Islet precursor cell (in vitro differentiated cells): ENCODE data around the gene COX6B1.
A peak's percentile ranks its signal among the peaks of the same experiment; 100 is the strongest.
"Not testable (repeated sequence)": the region's sequence is repeated elsewhere in the genome, so short reads cannot be mapped to it uniquely, and the experiment has no call there.

ENCODE experiments used
- DNase-seq: peaks from one replicate; pipeline ENCODE4 v3.0.0-alpha.2; 2018

Gene COX6B1

DNA sequence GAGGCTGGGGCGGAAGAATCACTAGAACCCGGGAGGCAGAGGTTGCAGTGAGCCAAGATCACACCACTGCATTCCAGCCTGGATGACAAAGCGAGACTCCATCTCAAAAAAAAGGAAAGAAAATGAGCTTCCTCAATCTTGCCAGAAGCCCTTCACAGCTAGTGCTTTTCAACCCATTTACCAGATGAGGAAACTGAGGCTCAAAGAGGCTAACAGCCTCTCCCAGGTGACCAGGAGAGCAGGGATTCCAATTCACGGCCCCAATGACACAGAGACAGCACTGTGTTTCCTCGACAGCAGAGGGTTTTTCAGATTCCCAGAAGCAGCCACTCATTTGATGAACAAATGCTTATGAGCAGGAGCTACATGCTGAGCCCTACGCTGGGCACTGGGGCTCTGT, 21.4 kb downstream of the COX6B1 start:
- no peak for DNase-seq

DNA sequence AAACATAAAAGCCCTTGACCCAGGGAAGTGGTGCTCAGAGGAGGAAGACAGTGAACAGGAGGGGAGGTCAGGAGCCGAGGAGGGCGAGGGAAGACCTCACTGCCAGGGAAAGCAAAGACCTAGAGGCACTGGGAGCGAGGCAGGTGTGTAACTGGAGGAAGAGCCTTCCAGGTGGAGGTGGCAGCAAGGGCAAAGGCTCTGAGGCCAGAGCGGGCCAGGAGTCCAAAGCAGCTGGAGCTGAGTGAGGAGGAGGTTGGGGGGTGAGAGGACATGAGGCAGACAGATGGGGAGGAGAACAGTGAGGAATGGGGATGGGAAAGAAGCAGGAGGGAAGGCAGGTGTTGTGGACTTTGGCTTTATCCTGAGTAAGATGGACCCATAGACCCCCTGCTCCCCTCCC, 21.9 kb downstream of the COX6B1 start:
- DNase-seq: no peak

DNA sequence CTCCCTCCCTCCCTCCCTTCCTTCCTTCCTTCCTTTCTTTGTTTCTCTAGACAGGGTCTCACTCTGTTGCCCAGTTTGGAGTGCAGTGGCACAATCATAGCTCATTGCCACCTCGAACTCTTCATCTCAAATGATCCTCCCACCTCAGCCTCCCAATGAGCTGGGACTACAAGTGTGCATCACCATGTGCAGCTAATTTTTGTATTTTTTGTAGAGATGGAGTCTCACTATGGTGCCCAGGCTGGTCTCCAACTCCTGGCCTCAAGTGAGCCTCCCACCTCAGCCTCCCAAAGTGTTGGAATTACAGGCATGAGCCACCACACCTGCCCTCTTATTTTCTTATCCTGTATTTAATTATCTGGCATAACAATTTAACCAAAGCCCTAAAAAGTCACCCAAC, 22.6 kb downstream of the COX6B1 start:
- DNase-seq: no peak

DNA sequence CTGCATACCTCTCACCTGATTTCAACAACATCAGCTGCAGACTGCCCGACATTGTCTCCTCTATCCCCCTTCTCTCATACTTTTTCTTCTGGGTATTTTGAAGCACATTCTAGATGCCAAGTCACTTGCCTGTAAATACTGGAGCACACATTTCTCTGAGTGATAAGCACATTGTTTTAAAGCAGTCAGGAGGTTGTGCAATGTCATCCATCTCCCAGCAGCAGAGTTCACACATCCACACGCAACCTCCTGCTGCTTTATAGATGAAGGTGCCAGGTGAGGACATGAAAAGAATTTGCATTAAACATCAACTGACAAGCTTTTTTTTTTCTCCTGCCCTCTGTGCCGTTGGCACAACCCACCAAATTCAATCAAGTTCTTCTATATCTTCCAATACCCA, 23.7 kb downstream of the COX6B1 start:
- DNase-seq: no peak

DNA sequence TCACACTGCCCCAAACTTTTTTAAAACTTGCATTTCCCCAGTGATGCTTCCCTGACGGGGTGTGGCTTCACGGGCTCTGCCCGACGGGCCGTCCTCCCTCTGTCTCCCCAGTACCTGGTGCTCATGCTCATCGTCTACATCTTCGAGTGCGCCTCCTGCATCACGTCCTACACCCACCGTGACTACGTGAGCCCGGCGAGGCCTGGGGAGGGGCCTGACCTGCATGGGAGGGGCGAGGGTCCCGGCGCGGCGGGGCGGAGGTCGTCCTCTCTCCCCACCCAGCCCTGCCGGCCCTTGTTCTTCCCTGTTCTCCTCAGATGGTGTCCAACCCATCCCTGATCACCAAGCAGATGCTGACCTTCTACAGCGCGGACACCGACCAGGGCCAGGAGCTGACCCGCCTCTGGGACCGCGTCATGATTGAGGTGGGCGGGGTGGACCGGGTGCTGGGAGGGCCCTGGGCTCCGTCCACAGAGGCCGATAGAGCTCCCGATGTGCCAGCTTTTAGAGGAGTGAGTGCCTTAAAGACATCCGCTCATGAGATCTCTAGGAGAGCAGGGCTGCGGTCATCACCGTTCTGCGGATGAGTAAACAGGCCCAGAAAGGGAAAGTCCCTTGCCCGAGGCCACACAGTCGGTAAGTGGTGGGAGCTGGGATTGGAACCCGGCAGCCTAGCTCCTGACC, 25.1 kb downstream of the COX6B1 start:
- peak; percentile 89 for DNase-seq

DNA sequence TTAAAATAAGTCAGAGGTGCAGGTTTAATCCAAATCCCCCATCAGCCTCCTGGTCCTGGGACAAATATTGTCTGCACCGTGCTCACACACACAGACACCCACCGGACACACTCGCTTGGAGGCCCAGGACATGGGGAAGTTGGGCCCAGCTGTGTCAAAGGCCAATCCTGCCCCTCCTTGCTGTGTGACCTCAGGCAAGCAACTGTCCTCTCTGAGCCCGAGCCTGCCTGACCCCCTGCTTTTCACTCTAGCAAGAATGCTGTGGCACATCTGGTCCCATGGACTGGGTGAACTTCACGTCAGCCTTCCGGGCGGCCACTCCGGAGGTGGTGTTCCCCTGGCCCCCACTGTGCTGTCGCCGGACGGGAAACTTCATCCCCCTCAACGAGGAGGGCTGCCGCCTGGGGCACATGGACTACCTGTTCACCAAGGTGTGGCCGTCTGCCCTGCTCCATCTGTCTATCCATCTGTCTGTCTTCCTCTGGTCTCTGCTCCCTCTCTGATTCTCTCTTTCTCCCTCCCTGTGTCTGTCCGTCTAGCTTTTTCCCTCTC, 27.5 kb downstream of the COX6B1 start:
- no peak for DNase-seq

DNA sequence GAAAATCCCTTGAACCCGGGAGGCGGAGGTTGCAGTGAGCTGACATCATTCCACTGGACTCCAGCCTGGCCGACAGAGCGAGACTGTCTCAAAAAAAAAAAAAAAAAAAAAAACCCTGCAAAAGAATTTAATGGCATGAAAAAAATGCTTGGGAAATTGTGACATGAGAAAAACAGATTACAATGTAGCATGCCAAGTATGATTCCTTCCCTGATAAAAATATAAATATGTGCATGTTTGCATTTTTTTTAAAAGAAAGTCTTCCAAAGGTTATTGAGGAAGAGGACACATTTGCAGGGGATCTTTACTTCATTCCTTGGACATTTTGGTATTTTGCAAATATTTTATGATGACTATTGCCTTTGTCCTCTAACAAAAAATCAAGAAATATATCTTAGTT, 41.7 kb downstream of the COX6B1 start:
- DNase-seq: no peak

DNA sequence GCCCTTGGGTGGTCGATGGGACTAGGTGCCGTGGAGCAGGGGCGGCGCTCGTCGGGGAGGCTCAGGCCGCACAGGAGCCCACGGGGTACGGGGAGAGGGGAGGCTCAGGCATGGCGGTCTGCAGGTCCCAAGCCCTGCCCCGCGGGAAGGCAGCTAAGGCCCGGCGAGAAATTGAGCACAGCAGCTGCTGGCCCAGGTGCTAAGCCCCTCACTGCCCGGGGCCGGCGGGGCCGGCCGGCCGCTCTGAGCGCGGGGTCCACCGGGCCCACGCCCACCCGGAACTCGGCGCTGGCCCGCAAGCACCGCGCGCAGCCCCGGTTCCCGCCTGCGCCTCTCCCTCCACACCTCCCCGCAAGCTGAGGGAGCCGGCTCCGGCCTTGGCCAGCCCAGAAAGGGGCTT, 43.0 kb downstream of the COX6B1 start:
- DNase-seq: not testable (repeated sequence)

DNA sequence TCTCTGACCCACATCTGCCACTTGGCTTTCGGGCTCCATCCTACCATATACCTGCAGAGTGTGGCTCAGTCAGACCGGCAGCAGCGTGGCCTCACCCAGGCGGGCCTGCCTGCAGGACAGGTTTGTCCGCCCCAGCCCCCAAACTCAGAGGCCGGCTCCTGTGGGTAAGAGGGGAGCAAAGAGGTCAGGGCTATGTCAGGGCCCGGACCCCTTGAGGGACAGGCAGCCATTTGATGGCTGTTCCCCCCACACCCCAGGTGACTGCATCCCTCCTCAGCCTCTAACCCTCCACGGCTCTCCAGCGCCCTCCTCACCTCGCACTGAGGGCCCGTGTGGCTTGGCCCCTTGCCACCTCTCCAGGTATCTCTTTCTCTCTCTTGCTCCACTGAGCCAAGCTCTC, 43.9 kb downstream of the COX6B1 start:
- no peak for DNase-seq

DNA sequence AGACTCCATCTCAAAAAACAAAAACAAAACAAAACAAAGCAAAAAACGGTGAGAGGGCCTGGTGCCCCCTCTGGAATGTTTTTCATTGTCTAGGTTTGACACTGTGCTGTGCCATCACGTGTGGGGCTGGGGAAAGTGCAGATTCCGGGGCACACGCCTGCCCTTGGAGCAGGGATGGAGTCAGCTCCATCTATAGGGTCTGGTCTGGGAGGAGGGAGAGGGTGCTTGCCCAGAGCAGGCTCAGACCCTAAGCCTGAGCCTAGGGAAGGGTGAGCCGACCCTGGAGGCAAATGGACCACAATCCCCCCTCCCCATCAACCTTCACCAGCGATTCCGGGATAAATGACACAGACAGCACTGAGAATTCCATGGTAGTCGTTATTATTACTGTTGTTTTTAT, 45.3 kb downstream of the COX6B1 start:
- no peak for DNase-seq

DNA sequence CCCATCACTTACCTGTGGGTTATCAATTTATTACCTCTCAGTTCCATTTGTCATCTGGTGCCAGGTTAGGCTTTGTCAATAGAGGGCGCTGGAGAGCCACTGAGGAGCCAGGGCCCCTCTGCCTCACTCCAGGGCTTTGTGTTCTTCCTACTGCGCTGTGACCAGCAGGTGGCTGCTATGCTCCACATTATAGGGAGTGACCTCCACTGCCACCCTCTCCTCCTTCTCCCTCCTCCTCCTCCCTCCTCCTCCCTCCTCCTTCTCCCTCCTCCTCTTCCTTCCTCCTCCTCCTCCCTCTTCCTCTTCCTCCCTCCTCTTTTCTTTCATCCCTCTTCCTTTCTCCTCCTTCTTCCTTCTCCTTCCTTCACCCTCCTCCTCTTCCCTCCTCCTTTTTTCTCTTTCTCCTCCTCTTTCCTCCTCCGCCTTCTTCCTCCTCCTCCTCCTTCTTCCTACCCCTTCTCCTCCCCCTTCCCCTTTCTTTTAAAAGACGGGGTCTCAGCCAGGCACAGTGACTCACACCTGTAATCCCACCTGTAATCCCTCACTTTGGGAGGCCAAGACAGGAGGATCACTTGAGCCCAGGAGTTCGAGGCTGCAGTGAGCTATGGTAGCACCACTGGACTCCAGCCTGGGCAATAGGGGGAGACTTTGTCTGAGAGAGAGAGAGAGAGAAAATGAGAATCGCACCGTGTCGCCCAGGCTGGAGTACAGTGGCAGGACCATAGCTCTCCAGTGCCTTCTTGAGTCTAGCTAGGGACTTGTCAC, 45.9 kb downstream of the COX6B1 start:
- DNase-seq: peak; percentile 92

DNA sequence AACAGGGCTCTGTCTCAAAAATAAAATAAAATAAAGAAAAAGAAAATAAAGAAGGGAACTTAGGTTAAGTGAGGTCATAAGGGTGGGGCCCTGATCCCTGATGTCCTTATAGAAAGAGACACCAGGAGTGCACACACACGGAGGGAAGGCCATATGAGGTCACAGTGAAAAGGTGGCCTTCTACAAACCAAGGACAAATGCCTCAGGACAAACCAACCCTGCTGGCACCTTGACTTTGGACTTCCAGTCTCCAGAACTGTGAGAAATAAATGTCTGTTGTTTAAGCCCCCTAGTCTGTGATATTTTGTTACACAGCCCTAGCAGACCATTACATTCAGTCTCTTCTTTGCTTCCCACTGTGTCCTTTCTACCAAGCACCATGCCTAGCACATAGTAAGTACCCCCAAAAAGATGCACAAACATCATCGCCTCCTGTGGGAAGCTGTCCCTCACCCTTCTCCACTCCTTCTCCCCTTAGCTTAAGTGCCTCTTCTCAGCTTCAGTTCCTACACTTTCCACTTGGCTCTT, 47.8 kb downstream of the COX6B1 start:
- DNase-seq: no peak

DNA sequence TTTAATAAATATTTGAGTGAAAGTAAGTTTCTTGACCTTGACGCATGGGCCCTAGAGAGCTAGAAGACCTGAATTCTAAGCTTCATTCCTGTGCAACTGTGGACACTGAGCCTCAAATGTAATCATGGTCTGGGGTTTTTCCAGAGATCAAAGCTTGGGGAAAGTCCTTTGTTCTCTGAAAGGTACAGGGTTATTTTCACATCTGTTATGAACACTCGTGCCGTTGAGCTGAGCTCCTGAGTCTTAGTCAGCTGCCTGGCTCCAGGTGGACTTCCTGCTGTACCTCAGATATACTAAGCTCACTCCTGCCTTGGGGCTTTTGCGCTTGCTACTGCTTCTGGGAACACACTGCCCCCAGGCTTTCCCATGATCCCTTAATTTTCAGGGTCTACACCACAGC, 48.7 kb downstream of the COX6B1 start:
- DNase-seq: no peak

DNA sequence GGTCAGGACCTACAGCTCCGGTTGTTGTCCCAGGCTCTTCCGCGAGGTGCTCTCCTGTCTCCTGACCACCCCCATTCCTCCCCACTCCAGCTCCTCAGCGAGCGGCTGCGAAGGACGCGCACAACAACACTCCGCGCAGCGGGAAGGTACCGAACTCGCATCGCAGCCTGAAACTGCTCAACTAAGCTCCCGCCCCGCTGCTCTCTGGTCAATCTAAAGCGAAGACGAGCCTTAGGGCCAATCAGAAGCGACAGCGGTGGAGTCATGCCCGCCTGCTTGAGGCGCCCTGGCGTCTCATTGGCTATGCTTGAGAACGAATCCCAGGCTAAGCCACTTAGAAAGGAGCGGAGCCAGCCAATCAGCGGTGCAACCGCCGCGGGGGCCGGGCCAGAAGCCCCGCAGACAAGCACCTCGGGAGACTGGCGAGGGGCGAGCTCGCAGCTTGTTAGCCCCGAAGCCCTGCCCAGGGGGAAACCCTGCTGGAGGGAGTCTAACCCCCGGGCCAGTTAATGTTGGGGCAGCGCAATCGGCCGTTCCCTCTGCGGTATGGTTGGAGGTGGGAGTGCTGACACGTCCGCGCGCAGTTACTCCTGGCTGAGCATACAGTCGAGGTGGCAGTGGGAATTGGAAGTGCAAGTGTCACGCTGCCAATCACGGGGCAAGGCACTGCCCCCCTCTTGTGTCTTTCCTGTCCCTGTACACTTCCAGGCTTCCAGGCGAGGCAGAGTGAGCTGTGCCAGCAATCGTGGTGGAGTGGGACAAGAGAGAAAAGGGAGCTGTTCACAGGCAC, 54.3 kb downstream of the COX6B1 start:
- DNase-seq: peak; percentile 99

DNA sequence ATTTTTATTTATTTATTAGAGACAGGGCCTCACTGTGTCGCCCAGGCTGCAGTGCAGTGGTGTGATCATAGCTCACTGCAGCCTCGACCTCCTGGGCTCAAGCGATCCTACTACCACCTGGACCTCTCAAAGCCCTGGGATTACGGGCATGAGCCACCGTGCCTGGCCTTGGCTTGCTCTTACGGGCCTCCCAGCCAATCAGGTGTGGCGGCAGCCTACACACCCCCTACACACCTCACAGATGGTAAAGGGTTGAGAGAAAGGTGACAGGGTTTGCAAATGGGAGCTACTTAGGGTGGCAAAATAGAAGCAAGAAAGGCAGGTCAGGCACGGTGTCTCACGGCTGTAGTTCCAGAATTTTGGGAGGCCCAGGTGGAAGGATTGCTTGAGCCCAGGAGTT, 55.2 kb downstream of the COX6B1 start:
- no peak for DNase-seq

DNA sequence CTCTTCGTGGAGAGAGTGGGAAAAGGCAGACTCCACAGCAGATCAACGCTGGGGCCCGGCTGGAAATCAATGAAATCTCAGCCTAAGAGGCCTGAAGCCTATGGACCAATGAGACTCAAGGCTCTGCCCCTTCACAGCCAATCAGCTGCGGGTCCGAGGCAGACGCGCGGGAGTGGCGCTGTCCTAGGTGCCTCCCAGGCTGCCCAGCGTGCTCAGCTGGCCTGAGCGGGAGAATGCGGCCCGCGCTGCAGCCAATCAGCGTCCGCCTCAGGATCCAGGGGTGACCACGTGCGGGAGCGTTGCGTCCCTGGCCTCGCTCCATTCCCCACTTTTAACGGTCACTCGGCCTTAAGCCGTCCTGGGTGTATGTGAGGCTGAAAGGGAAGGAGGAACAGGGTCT, 56.1 kb downstream of the COX6B1 start, which contains the start of gene ZBTB32:
Gene ZBTB32, plus strand, starts transcription at position 341 of the 400 bp plus-strand sequence. CDS start 10,069 bp downstream, outside the sequence.
- peak; percentile 74 for DNase-seq
